Motor neuron (in vitro differentiated cells): ENCODE results near the gene ADK. TPM values are rescaled to one million over a fixed set of nuclear protein-coding genes. Genes with fewer than 3 reads are reported as not detected.

Experiments
- ATAC-seq, 8 experiments: fragments of 200-7000 bp; cut with Tn5 transposase; replicated peaks in 6 of 8; 2 replicates each; pipeline ENCODE4 v1.8.0; 2021; ENCODE audit warnings: mild to moderate bottlenecking in 8 of 8, moderate library complexity in 8 of 8
- H3K27ac ChIP-seq, 2 donors: fragments of 250-450 bp; sonication (Bioruptor Pico); 2 replicates each; pipeline ENCODE4 v1.9.0; 2021; ENCODE audit warnings: antibody characterized with exemption in 2 of 2, mild to moderate bottlenecking in 2 of 2, moderate library complexity in 1 of 2
- H3K4me1 ChIP-seq, 2 donors: fragments of 250-450 bp; sonication (Bioruptor Pico); replicated peaks in 1 of 2; 2 replicates each; pipeline ENCODE4 v1.6.1; 2021; ENCODE audit warnings: antibody characterized with exemption in 2 of 2, mild to moderate bottlenecking in 2 of 2, moderate library complexity in 1 of 2
- H3K4me3 ChIP-seq, 5 donors: fragments of 250-450 bp; sonication (Bioruptor Pico); 2 replicates each; pipeline ENCODE4 v1.9.0; 2021; ENCODE audit warnings: antibody characterized with exemption in 5 of 5, mild to moderate bottlenecking in 5 of 5, moderate library complexity in 4 of 5
- WGBS, 10 experiments: fragments of 450-650 bp; shearing (Covaris generic); methylation state at CpG; one replicate each; pipeline ENCODE4 v1.0.0; 2022; 5-methylcytosine and 5-hydroxymethylcytosine counted together
- in situ Hi-C, 9 experiments: fragments of 400-800 bp; cut with MboI; loops; one replicate each; pipeline ENCODE4 v1.15.0; 2021; ENCODE audit warnings: low sequenced_read_pairs in 9 of 9, low pct_unique_long_range_greater_than_20kb in 2 of 9; ENCODE audit not compliant: unreplicated experiment in 9 of 9
- total RNA-seq, 8 experiments: library from RNA; unstranded; fragments of 300-600 nt; gene quantifications; 2 replicates each; pipeline versions ENCODE4 v1.2.3 to v1.2.4, GENCODE V29; 2022

The ADK gene
- total RNA-seq, 8 experiments from 2014 or later, result 22.9 to 46.8 (median 31.7) TPM

DNA sequence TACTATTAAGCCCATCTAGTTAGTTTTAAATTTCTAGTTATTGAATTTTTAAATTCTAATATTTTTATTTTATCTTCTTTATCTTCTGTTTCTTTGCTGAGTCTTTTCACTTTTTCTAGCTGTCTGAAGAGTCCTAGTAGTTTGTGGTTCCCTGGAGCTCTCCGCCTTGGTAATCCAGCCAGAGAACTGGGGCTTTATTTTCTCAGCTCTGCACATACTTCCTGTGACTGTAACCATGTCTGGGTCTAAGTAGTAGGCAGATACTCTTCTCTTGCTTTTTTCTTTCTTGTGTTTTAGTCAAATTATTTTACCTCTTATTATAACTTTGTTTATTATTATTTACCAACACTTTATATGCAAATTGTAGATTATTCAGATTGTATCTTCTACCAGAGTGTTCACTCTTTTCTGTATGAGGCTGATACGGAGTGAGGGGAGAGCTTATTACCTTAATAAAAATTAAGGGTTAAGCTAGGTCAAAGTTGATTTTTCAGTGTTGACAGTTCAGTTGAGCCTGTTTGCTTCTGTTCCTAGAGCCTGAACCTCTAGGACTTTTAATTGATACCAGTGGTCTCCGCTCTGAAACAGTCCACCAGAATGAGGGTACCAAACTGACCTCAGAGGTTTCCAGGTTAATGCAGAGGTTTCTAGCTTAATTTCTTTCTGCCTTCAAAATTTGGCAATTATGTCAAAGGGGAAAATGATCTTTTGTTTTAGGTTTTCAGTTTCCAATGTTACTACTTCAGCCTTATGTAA is 155.4 kb downstream of the ADK start:
- Histone ChIP-seq H3K27ac (no peak overlapping the region), H3K4me3 (no peak overlapping the region), H3K4me1 (no peaks in the 10 kb centered on the region)
- in situ Hi-C loops, result no loop called here
- no peak for ATAC-seq
- WGBS, 10 experiments, result 62 to 88% (median 69%) methylated on average over 2 to 3 of the region's 3 CpGs; no CpG with 5 or more reads in 2 of the 10 experiments

DNA sequence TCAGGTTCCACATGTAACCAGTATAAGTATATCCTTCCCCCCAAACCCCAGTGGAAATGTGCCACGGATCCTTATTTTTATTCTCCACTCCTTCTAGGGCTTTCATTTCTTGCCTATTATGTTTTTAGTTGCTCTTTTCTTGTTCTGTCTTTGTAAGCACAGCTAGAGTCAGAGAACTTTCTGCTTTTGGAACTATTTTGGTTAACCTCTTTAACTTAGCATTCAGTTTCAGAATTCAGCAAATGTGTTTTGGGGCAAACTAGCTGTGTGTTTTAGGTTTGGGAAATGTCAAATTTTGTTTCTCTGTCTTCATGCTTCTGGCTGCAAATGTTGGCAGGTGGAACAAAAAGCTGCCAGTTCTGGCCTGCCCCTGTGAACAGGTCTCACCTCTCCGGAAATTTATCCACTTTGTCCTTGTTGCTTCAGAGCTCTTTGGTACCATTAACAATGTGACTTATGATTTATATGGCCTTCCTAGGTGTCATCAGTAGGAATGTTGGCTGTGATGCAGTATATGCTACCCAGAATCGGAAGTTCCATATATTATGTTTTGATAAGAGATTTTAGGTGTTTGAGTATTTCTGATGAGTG is 156.1 kb downstream of the ADK start:
- Histone ChIP-seq H3K27ac (no peak overlapping the region), H3K4me1 (no peaks in the 10 kb centered on the region), H3K4me3 (no peak overlapping the region)
- 67 to 100% (median 91%) methylated on average over 1 to 3 of the region's 3 CpGs for WGBS, 10 experiments
- in situ Hi-C loops, result no loop called here
- no peak for ATAC-seq

DNA sequence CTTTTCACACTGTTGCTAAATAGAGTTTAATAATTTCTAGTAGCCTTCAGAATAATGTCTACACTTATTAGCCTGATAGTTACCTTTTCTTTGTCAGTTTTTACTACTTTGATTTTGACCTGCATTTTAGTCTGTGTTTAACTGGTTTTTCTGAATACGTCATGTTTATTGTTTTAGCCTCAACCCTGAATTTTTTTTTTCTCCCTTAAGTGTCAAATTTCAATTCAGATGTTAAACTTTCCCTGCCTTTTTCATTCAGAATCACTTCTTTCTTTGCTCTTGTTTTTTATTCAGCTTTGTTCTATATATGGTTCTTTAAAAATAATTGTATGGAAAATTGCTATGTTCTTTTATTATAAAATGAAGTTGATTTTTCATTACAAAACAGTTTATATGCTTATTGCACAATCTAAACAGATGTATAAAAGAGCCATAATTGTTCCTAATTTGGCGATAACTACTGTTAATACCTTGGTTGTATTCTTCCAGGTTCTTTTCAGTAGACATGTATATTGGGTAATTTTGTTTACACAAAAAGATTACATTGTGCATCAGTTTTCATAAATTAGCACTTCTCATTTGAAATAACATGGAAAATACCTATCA is 159.7 kb downstream of the ADK start:
- no peak overlapping the region for H3K27ac ChIP-seq
- ATAC-seq, result no peak
- no peaks in the 10 kb centered on the region for H3K4me1 ChIP-seq
- WGBS, 10 experiments, result 77 to 100% (median 91%) methylated on average over 1 to 2 of the region's 2 CpGs
- in situ Hi-C loops, result no loop called here
- H3K4me3 ChIP-seq, result no peak overlapping the region

DNA sequence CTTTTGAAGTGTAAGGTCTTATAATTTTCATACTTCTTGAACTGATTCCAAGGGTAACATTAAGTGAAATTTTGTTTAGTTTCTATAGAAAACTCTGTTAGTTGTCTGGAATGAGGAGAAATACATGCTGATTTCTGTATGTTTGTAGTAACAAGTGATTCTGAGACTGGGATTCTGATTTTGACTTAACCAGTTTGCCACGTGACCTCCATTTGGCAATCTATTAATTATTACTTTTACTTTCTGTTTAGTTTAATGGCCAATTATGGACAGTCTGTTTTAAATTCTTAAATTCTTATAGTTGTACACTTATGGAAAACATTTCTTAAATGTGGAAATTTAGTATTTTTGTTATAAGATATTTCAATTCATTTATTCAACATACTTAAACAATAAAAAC is 163.1 kb downstream of the ADK start:
- no peak for ATAC-seq
- Histone ChIP-seq H3K4me1 (no peaks in the 10 kb centered on the region), H3K4me3 (no peak overlapping the region), H3K27ac (no peak overlapping the region)
- in situ Hi-C loops, result no loop called here
- WGBS, 10 experiments, result 14 to 100% (median 90%) methylated on average over 1 of the region's 1 CpG; no CpG with 5 or more reads in 1 of the 10 experiments

DNA sequence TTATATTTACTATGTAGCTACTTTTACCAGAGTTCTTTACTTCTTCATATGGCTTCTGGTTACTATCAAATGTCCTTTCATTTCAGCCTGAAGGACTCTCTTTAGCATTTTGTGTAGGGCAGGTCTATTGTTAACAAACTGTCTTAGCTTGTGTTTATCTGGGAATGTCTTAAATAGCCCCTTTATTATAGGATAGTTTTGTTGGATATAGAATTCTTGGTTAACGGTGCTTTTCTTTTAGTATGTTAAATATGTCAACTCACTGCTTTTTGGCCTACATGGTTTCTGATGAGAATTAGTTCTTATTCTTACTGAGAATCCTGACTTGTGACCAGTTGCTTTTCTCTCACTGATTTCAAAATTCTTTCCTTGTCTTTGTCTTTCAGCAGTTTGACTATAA is 169.0 kb downstream of the ADK start:
- Histone ChIP-seq H3K4me3 (no peak overlapping the region), H3K27ac (no peak overlapping the region), H3K4me1 (no peaks in the 10 kb centered on the region)
- no peak for ATAC-seq
- 75 to 100% (median 100%) methylated on average over 1 of the region's 1 CpG; no CpG with 5 or more reads in 3 of the 10 experiments for WGBS, 10 experiments
- in situ Hi-C loops, result no loop called here

DNA sequence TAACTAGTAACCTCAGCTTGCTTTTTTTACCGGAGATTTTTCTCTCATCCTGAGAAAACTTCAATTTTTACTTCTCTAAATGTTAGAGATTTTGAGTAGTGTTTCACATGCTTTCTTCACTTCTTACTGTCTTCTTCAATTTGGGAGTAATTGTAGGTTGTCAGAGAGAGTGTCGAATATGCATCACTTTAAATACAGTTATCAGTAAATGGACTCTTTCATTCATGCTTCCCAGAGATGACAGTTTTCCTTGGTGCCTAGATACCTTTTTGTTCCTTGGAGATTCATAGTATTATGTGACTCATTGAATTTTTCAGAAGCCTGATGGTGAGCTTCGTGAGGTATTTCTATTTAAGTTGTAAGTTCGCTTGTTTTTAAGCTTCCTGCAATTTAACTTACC is 169.7 kb downstream of the ADK start:
- in situ Hi-C loops, result no loop called here
- no peak overlapping the region for H3K27ac ChIP-seq
- no peak for ATAC-seq
- no peaks in the 10 kb centered on the region for H3K4me1 ChIP-seq
- no peak overlapping the region for H3K4me3 ChIP-seq
- 92 to 100% (median 97%) methylated on average over 3 to 4 of the region's 4 CpGs for WGBS, 10 experiments

DNA sequence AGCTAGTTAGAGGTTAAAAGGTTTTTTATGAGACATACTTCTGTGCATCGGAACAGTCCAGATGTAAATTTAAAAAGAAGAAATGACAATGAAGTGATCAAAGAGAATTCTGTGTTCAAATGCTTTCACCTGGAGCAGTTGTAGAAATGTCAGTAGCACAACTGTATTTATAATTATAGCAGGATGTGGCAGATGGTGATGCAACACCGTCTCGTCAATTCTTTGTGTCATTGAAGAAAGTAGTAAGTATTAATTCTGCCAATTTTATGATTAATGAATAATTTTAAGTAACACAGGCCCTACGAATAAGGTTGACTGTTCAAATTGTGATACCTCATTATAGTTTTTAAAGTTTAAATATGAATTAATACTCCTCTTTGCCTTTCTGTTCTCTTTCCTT is 171.1 kb downstream of the ADK start:
- ATAC-seq, result no peak
- in situ Hi-C loops, result no loop called here
- Histone ChIP-seq H3K4me3 (no peak overlapping the region), H3K4me1 (no peaks in the 10 kb centered on the region), H3K27ac (no peak overlapping the region)
- WGBS, 10 experiments, result 46 to 100% (median 94%) methylated on average over 1 to 4 of the region's 4 CpGs

DNA sequence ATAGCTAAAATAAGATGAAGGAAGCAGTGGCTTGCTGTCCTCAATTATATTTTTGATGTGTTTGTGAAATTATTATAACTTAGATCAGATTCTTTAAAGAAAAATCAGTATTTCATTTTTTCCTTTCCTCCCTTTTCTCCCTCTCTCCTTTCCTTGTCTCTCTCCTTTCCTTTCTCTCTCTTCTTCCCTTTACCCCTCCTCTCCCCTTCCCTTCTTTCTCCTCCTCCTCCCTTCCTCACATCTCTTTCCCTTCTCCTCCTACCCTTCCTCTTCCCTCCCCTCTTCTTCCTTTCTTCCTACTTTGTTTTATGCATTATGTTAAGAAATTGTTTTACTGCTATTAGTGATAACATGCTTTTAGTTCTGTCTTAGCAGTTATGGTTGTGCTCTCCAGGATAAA is 171.5 kb downstream of the ADK start:
- Histone ChIP-seq H3K4me1 (no peaks in the 10 kb centered on the region), H3K27ac (no peak overlapping the region), H3K4me3 (no peak overlapping the region)
- in situ Hi-C loops, result no loop called here
- no peak for ATAC-seq

DNA sequence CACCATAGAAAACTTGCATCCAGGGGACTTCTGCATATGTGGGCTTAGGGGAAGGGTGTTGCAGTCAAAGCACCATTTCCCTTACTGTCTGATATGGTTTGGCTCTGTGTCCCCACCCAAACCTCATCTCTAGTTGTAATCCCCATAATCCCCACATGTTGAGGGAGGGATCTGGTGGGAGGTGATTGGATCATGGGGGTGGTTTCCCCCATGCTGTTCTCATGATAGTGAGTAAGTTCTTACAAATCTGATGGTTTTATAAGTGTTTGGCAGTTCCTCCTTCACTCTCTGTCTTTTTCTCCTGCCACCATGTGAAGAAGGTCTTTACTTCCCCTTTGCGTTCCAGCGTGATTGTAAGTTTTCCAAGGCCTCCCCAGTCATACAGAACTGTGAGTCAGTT is 177.4 kb downstream of the ADK start:
- Histone ChIP-seq H3K27ac (no peak overlapping the region), H3K4me1 (no peaks in the 10 kb centered on the region), H3K4me3 (no peak overlapping the region)
- no peak for ATAC-seq
- WGBS, 10 experiments, result 100% methylated on average over 1 to 2 of the region's 2 CpGs; no CpG with 5 or more reads in 5 of the 10 experiments
- in situ Hi-C loops, result no loop called here

DNA sequence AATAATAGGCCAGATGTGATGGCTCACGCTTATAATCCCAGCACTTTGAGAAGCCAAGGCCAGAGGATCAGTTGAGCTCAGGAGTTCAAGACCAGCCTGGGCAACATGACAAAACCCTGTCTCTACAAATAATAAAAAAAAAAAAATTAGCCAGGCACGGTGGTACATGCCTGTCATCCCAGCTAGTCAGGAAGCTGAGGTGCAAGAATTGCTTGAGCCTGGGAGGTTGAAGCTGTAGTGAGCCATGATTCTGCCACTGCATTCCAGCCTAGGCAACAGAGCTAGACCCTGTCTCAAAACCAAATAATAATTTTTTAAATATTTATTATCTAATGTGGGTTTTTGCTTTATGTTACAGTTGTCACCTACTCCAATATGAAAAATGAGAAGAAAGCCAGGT is 178.9 kb downstream of the ADK start:
- Histone ChIP-seq H3K27ac (no peak overlapping the region), H3K4me1 (no peaks in the 10 kb centered on the region), H3K4me3 (no peak overlapping the region)
- 50 to 100% (median 92%) methylated on average over 1 to 2 of the region's 2 CpGs; no CpG with 5 or more reads in 1 of the 10 experiments for WGBS, 10 experiments
- ATAC-seq, result no peak
- in situ Hi-C loops, result no loop called here

DNA sequence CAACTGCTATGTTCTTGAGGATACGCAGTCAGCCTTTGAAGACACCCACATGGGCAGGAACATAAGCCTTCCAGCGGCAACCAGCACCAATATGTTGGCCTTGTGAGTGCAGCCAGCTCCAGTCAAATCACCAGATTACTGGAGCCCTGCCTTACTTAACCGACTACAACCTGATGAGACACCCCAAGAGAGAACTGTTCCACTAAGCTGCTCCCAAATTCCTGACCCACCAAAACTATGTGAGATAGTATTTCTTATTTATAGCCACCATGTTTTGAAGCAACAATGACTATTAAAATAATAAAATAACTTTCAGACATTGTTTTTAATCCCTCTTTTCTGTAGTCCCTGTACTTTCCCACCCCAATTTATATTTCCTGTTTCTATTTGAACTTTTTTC is 179.6 kb downstream of the ADK start:
- in situ Hi-C loops, result no loop called here
- WGBS, 10 experiments, result 90 to 100% (median 94%) methylated on average over 2 to 3 of the region's 3 CpGs; no CpG with 5 or more reads in 3 of the 10 experiments

DNA sequence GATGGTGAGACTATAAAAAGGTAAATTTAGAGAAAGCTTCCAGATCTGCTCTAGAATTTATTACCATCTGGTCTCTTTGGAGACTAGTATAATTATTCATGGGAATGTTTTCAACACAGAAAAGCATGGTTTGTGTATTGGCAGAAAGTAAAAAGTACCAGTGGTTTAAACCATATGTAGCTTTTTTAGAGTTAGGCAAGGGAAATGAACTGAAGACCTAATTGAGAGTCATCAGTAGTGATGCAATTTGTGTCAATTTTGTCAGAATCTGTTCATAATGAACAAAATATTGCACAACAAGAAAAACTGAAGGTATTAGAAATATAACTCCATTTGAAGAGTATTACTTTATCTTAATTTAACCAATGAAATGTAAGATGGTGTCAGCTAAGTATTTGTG is 181.4 kb downstream of the ADK start:
- Histone ChIP-seq H3K4me1 (no peaks in the 10 kb centered on the region), H3K27ac (no peak overlapping the region), H3K4me3 (no peak overlapping the region)
- in situ Hi-C loops, result no loop called here
- peak in 1 of 8 experiments; percentile 41 for ATAC-seq

More for the DNA sequence above, 179.6 kb downstream of the ADK start:
- Histone ChIP-seq H3K4me3 (no peak overlapping the region), H3K27ac (no peak overlapping the region), H3K4me1 (no peaks in the 10 kb centered on the region)
- ATAC-seq, result no peak

DNA sequence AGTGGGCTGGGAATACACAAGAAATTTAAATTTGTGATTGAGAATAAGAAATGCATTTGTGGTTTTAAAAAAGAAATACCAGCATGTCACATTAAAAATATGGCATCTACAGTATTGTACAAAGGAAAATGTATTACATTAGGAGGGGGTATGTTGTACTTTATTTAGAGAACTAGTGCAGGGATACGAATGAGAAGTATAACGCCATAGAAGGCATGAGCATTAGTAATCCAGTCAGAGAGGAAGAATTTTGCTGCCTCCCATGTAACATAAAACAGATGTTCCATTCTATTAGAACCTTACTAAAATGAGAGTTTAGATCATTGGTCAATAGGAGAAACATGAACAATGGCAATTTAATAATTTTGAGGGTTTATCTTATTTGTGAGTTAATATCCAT is 182.2 kb downstream of the ADK start:
- 0 to 100% (median 64%) methylated on average over 1 to 2 of the region's 2 CpGs; no CpG with 5 or more reads in 2 of the 10 experiments for WGBS, 10 experiments
- Histone ChIP-seq H3K4me3 (no peak overlapping the region), H3K4me1 (no peaks in the 10 kb centered on the region), H3K27ac (no peak overlapping the region)
- ATAC-seq, result peak in 2 of 8 experiments; percentile 72 to 73
- in situ Hi-C loops, result no loop called here

DNA sequence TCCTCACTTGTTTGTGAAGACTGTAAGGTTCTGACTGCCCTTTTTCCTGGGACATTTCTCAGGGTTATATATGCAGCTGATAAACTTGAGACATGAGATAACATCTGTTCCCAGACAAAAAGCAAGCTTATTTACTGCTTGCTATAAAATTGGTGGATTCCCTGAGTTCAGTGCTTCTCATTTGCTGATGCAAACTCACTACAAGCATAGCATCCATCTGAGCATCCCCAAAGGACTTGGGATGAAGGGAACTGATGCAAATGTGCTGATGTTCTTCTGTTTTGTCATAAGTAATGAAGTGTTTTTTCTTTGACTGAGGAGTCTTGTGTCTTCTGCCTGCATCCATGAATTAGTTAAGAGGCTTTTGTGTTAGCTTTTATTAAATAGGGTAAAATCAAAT is 183.2 kb downstream of the ADK start:
- no peak overlapping the region for H3K27ac ChIP-seq
- in situ Hi-C loops, result no loop called here
- no peak overlapping the region for H3K4me3 ChIP-seq
- H3K4me1 ChIP-seq, result no peaks in the 10 kb centered on the region
- no peak for ATAC-seq
